T1000 (cell line): ENCODE measurements around the gene XRCC4.

Experiments used
- DNase-seq: peaks from one replicate; lab custom pipeline; 2025; ENCODE audit warnings: mixed read lengths; lab: John Stamatoyannopoulos, UW

Gene XRCC4

GRCh38 chr5:83277154-83277553, 199.8 kb downstream of the XRCC4 start:
- DNase-seq, result no peak

GRCh38 chr5:83277953-83278352, 200.6 kb downstream of the XRCC4 start:
- DNase-seq, result no peak

- no peak for DNase-seq
Measured at GRCh38 chr5:83281176-83281575, 203.8 kb downstream of the XRCC4 start.

GRCh38 chr5:83281658-83282057, 204.3 kb downstream of the XRCC4 start:
- peak; percentile 33 for DNase-seq

- DNase-seq, result no peak
Measured at GRCh38 chr5:83283761-83284160, 206.4 kb downstream of the XRCC4 start.

- no peak for DNase-seq
Measured at GRCh38 chr5:83285661-83286398, 208.5 kb downstream of the XRCC4 start.

GRCh38 chr5:83294246-83294645, 216.9 kb downstream of the XRCC4 start:
- no peak for DNase-seq

- DNase-seq, result no peak
Measured at GRCh38 chr5:83299353-83299752, 222.0 kb downstream of the XRCC4 start.

- peak; percentile 31 for DNase-seq
Measured at GRCh38 chr5:83306572-83307241, 229.4 kb downstream of the XRCC4 start.

GRCh38 chr5:83312663-83313062, 235.3 kb downstream of the XRCC4 start:
- no peak for DNase-seq

GRCh38 chr5:83313436-83313835, 236.1 kb downstream of the XRCC4 start:
- DNase-seq, result no peak

GRCh38 chr5:83321483-83322055, 244.2 kb downstream of the XRCC4 start:
- DNase-seq, result no peak

- no peak for DNase-seq
Measured at GRCh38 chr5:83322273-83322924, 245.1 kb downstream of the XRCC4 start.

GRCh38 chr5:83323557-83324180, 246.3 kb downstream of the XRCC4 start:
- DNase-seq, result no peak

- no peak for DNase-seq
Measured at GRCh38 chr5:83331842-83332241, 254.5 kb downstream of the XRCC4 start.

- DNase-seq, result no peak
Measured at GRCh38 chr5:83337453-83338035, 260.2 kb downstream of the XRCC4 start.

- no peak for DNase-seq
Measured at GRCh38 chr5:83340511-83340918, 263.2 kb downstream of the XRCC4 start.

GRCh38 chr5:83341815-83342334, 264.5 kb downstream of the XRCC4 start:
- DNase-seq, result no peak

GRCh38 chr5:83342465-83342864, 265.1 kb downstream of the XRCC4 start:
- no peak for DNase-seq

GRCh38 chr5:83343299-83343698, 266.0 kb downstream of the XRCC4 start:
- DNase-seq, result no peak

- DNase-seq, result no peak
Measured at GRCh38 chr5:83345423-83345822, 268.1 kb downstream of the XRCC4 start.
